Measurements from ENCODE around the gene ANKRD33.

Gene ANKRD33, protein sequence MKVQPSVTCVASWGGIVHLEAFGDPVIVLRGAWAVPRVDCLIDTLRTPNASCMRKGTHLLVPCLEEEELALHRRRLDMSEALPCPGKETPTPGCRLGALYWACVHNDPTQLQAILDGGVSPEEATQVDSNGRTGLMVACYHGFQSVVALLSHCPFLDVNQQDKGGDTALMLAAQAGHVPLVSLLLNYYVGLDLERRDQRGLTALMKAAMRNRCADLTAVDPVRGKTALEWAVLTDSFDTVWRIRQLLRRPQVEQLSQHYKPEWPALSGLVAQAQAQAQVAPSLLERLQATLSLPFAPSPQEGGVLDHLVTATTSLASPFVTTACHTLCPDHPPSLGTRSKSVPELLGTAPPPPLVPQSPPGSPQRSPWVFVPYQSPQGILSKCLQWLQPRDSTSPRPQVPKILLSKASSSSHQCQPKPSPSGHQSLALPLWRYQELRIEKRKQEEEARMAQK

GRCh38 chr12:51887476-51888315 lies at the start of gene ANKRD33:
ANKRD33 (plus strand) TSS chr12:51888103; CDS start chr12:51888187, 84 bp downstream.
- no peak for DNase-seq (ENCODE audit: low read depth)

- no peak for DNase-seq (ENCODE audit: low read depth)
Observed at GRCh38 chr12:51838762-51839161, 49.1 kb upstream of the ANKRD33 start.

- DNase-seq (ENCODE audit: low read depth) = no peak
Observed at GRCh38 chr12:51839310-51839947, 48.5 kb upstream of the ANKRD33 start.

GRCh38 chr12:51840966-51841365 lies 46.9 kb upstream of the ANKRD33 start:
- no peak for DNase-seq (ENCODE audit: low read depth)

DNA sequence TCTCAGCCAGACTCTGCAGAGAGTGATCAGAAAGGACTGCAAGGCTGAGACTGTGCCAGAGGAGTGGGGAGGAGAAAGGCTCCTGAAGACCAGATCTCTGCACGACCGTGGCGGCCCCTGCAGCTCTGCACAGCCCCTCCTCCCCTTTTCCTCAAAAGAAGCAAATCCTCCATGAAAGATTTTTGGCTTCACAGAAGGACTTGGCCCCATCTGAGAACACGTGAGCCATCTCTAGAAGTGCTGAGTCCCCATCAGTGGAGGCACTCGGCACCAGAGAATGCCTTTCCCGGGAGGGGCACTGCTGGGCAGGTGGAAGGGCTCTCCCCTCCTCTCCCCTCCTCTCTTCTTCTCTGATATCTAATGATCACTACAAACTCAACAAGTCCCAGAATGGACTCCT lies 46.2 kb upstream of the ANKRD33 start:
- DNase-seq (ENCODE audit: low read depth) = no peak

DNA sequence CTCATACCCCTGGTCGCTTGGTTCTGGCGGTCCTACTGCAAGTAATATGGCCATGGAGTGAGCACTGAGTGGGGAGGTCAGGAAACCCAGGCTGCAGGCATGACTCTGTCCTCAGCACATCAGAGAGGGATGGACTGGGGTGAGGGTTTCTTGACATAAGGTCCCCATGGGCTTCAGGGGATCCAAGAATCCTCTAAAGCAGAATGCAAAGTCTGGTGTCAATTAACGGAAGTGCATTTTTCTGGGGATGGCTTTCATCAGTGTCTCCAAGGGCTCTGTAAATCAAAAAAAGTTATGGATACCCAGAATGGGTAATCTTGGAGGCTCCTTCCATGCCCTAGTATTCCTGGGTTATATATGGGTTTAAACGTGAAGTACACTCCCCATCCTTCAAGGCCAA lies 43.0 kb upstream of the ANKRD33 start:
- no peak for DNase-seq (ENCODE audit: low read depth)

DNA sequence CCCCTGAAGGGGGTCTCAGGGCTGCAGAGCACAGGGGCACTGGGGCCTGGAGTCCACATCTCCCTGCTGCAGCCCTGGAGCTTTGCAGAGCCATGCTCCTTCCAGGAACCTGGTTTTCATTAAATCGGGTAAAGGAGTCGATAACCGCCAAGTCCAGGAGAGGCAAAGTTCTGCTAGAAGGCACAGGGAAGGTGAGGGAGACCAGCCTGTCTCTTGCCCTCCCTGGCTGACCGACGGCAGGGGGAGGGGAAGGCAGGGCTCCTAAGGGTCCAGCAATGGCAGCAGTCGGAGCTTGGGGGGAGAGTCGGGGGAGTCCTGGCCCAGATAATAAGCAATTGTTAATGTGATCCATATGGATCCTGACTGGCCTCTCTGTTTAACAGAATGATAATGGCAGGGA lies 42.4 kb upstream of the ANKRD33 start:
- no peak for DNase-seq (ENCODE audit: low read depth)

DNA sequence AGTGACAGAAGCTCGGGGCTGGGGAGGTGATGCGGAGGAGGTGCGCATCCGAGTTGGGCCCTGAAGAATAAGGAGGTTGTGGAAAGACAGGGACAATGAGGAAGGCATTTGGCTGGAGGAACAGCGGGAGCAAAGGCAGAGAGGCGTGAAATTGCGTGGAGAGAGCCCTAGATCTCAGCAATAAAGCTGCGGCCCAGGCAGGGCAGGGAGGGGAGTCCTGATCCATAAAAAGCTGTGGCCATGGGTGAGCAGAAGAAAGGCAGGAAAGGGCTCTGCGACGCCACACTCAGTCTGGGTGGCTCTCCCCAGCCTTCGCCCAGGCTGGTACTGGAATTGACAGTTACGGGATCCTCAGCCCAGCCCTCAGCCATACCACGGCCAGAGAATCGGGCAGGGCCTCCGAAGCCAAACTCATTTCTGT lies 41.6 kb upstream of the ANKRD33 start:
- no peak for DNase-seq (ENCODE audit: low read depth)

DNA sequence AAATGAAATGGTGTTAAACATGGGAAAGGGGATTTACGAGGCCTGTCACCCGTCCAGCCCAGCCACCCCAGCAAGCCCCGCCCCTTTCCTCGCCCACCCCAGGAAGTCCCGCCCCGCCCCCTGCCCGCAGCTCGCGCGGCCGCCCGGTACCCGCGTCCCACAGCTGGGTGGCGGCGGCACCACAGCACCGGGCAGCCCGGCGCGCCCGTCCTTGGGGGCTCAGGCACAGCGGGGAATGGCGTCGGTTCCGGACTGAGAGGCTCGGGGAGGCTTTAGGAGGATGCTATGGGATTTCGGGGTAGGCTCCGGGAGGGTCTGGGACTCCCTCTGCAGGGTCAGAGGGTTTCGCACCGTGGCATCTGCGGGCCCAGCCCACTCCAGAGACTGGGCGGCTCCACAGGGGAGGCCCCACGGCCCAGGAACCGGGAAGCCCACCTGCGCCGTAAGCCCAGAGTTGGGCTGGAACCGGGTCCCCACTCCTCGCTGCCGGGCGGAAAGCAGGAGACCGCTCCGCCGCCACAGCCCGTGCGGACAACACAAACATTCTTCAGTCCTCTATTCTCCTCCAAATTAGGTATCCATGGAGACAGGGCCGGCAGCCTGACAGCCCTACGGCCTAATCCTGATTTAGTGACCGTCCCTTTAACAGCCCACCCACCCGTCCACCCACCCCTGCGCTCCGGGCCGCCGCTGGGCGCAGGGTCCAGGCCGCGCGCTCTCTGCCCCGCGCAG lies 40.8 kb upstream of the ANKRD33 start:
- DNase-seq (ENCODE audit: low read depth) = no peak

GRCh38 chr12:51847643-51848325 lies 40.1 kb upstream of the ANKRD33 start:
- DNase-seq (ENCODE audit: low read depth) = no peak

GRCh38 chr12:51848326-51848727 lies 39.6 kb upstream of the ANKRD33 start, which contains the start of gene FIGNL2:
FIGNL2 (minus strand) TSS chr12:51848718; CDS start chr12:51822413, 26,305 bp downstream.
- no peak for DNase-seq (ENCODE audit: low read depth)

GRCh38 chr12:51848841-51849735 lies 38.8 kb upstream of the ANKRD33 start:
- DNase-seq (ENCODE audit: low read depth) = no peak

GRCh38 chr12:51850081-51850964 lies 37.6 kb upstream of the ANKRD33 start:
- DNase-seq (ENCODE audit: low read depth) = no peak

DNA sequence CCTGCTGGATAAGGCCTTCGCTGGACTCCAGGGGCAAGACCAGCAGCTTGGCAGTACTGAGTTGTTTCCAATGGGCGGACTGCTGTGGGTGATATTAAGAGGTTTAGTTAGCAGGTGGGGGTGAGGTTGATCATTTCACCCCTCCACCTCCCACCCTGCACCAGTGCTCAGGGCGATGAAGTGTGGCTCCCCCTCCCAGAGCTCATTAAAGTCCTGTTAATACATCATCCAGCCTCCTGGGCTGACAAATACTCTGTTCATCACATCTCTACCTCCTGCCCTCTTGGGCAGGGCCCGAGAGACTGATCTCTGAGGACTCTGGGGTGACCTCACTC lies 37.0 kb upstream of the ANKRD33 start:
- DNase-seq (ENCODE audit: low read depth) = no peak

DNA sequence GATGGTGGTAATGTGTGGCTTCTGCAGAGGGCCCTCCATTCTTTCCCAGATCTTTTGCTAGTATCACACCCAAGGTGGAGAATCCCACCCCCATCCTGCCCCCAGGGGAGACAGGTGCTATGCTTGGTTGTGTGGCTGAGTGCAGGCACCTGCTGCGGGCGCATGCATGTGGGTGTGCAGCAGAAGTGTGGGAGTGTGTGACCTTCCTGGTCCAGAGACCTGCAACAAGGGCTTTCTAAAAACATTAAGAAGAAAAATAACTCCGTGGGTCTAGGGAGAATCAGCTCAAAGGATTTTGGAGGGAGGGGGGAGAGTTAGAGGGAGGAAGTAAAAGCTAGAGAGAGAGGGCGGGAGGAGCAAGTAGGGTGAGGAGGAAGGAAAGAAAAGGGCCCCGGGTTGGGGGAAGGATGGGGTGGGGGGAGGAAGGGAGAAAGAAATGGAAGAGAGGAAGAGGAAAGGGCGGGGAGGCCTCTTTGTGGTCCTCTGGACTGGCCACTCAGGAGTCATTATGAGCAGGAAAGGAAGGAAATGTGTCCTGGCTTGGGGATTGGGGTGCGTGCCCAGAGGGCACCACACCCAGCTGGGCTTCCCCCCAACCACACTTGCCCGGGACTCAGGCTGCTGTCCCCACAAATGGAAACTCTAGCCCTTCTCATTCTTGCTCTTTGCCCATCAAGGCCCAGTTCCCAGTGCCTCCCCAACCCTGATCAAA lies 36.3 kb upstream of the ANKRD33 start:
- DNase-seq (ENCODE audit: low read depth) = no peak

- DNase-seq (ENCODE audit: low read depth) = peak; percentile 13
Observed at GRCh38 chr12:51852404-51853137, 35.3 kb upstream of the ANKRD33 start.

DNA sequence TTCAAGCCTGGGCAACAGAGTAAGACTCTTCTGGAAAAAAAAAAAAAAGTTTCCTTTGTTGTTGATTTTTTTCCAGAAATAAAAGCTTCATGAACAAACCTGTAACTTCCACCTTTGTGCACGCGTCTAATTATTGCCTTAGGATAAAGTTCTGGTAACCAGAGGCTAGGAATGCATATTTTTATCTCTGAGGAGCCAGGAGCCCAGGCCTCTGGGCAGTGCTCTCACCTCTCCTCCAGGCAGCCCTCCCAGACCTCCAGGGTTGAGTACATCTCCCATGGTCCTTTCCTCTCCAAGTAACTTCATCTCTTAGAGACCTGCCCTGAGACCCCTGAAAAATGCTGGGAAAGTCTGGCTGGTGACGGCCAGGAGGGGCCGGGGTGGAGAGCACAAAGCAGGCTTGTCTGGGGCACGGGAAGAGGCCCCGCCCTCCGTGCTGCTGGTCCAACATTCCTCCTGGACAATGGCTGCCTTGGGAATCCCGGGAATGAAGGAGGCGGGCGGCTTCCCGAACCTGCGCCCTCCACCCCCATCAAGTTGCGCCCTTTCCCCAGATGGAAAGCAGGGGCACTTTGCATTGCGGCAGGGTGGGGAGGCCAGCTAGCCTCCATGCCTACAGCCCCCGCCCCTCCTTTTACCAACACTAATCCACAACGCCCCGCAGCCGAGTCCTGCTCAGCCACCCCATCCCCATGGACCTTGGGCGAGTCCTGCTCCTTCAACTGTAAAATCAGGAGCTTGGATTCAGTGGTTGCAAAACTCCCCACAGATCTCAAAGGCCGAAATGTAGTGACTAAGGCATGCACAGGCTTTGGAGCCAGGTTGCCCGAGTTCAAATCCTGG lies 32.1 kb upstream of the ANKRD33 start:
- no peak for DNase-seq (ENCODE audit: low read depth)
